C4-2B (cell line): ENCODE data around the gene ANKLE2.

Experiments used
- H3K27ac ChIP-seq: fragments of 450-650 bp; 2 replicates; pipeline ENCODE4 v1.5.1; 2017
- ZFX ChIP-seq: fragments of 450-650 bp; IDR thresholded peaks from 2 replicates; pipeline ENCODE4 v1.6.1; 2017
- TF ChIP-seq, protein P1 (sequence below): fragments of 450-650 bp; conservative IDR thresholded peaks from 2 replicates; pipeline ENCODE4 v1.5.1; 2017; ENCODE audit warnings: mild to moderate bottlenecking

Gene ANKLE2

GRCh38 chr12:132739600-132740312 lies 21.9 kb downstream of the ANKLE2 start:
- TF ChIP-seq ZFX = no peak
- no peak overlapping the region for H3K27ac ChIP-seq

DNA sequence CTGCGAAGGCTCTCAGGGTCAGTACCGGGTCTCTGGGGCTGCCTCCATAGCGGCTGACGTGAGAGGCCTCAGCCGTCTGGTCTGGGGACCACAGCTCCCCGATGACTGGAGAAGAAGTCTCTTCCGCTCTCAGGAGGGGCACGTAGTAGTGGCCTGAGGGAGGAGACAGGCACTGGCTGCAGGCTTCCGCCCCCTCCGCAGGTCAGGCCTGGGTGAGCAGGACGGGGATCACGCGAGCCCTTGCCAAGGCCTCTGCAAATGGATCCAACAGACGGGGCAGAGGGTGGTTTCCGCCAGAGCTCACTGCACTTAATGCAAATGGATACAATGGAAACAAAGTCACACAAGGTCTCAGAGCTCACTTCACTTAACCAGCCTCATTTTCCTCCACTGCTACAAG lies 24.7 kb downstream of the ANKLE2 start:
- no peak overlapping the region for H3K27ac ChIP-seq
- TF ChIP-seq ZFX = no peak
- TF ChIP-seq, protein P1, sequence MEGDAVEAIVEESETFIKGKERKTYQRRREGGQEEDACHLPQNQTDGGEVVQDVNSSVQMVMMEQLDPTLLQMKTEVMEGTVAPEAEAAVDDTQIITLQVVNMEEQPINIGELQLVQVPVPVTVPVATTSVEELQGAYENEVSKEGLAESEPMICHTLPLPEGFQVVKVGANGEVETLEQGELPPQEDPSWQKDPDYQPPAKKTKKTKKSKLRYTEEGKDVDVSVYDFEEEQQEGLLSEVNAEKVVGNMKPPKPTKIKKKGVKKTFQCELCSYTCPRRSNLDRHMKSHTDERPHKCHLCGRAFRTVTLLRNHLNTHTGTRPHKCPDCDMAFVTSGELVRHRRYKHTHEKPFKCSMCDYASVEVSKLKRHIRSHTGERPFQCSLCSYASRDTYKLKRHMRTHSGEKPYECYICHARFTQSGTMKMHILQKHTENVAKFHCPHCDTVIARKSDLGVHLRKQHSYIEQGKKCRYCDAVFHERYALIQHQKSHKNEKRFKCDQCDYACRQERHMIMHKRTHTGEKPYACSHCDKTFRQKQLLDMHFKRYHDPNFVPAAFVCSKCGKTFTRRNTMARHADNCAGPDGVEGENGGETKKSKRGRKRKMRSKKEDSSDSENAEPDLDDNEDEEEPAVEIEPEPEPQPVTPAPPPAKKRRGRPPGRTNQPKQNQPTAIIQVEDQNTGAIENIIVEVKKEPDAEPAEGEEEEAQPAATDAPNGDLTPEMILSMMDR = no peak

GRCh38 chr12:132736378-132736777 lies 25.3 kb downstream of the ANKLE2 start:
- no peak overlapping the region for H3K27ac ChIP-seq
- TF ChIP-seq, protein P1 = no peak
- TF ChIP-seq ZFX = no peak

GRCh38 chr12:132735496-132735895 lies 26.1 kb downstream of the ANKLE2 start:
- TF ChIP-seq, protein P1 = no peak
- no peak for TF ChIP-seq ZFX
- no peak overlapping the region for H3K27ac ChIP-seq

DNA sequence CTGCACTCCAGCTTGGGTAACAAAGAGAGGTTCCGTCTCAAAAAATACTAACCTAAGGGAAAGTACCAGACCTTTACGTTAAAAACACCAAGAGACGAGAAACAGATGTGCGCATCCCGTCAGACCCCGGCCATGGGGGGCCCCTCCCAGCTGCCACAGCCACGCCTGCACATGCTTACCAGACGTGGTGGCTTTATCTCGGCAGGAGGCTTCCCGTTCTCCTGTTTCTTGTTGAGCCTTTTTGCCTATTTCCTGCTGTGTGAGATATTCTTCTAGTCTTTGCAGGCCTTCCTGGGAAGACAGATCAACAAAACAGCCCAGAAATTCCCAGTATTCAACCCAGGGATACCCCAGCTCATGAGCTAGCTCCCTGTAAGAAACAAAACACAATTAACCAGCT lies 27.4 kb downstream of the ANKLE2 start:
- TF ChIP-seq ZFX = no peak
- TF ChIP-seq, protein P1 = no peak
- H3K27ac ChIP-seq = no peak overlapping the region

DNA sequence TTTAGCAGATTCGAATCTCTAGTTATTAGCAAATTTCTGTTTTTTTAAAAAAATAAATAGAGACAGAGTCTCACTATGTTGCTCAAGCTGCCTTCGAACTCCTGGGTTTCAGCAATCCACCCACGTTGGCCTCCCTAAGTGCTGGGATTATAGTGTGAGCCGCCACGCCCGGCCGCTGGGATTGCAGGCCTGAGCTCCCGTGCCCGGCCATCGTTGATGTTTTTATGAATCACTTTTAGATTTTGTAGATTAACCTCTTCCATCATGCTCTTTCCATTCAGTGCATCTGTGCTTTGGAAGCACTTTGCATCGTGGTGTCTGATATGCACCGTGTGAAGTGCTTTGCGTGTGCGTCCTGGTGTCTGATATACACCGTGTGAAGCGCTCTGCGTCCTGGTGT lies 30.1 kb downstream of the ANKLE2 start:
- H3K27ac ChIP-seq = no peak overlapping the region

DNA sequence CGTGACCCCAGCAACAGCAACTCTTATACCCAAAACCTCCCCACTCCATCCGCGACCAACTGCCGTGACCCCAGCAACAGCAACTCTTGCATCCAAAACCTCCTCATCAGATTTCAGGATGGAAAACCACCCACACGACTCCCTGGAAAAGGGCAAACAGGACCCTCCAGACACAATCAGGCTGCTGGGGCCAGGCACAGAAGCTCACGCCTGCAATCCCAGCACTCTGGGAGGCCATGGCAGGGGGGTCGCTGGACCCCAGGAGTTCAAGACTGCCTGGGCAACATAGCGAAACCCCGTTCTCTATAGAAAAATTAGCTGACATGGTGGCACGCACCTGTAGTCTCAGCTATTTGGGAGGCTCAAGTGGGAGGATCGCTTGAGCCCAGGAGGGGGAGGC lies 31.3 kb downstream of the ANKLE2 start:
- H3K27ac ChIP-seq = no peak overlapping the region

More for the DNA sequence above, 30.1 kb downstream of the ANKLE2 start:
- TF ChIP-seq, protein P1 = no peak
- TF ChIP-seq ZFX = no peak

More for the DNA sequence above, 31.3 kb downstream of the ANKLE2 start:
- TF ChIP-seq, protein P1 = no peak
- no peak for TF ChIP-seq ZFX
